H1 (cell line): ENCODE measurements around the gene MRFAP1.

Experiments used
- EP300 ChIP-seq, 2 experiments: IDR thresholded peaks; 1 replicate in 1 of 2; 2 replicates in 1 of 2; pipeline ENCODE4 v1.6.1; 2011 to 2012; ENCODE audit warnings: low read depth in 2 of 2, low read length in 2 of 2, mild to moderate bottlenecking in 2 of 2, borderline replicate concordance in 1 of 2, inconsistent platforms in 1 of 2, moderate library complexity in 1 of 2
- POLR2AphosphoS5 ChIP-seq: IDR thresholded peaks from 2 replicates; pipeline ENCODE4 v1.6.1; 2011; ENCODE audit warnings: low read depth, low read length

- no peak for TF ChIP-seq EP300 (IDR thresholded peaks at IDR 0.05; ENCODE audit: borderline replicate concordance in 1 of 2, low read depth in 2 of 2, low read length in 2 of 2)
- TF ChIP-seq POLR2AphosphoS5 = no peak
Measured at GRCh38 chr4:6689506-6689960, 49.0 kb downstream of the MRFAP1 start.
